CD1c-positive myeloid dendritic cell (primary cell): Measurements from ENCODE around the gene MXI1.

ENCODE experiments used
- DNase-seq: peaks from one replicate; pipeline ENCODE4 v3.0.0-alpha.2; 2016; ENCODE audit errors: extremely low spot score

MXI1 gene

GRCh38 chr10:110274647-110275046 is 67.2 kb downstream of the MXI1 start:
- no peak for DNase-seq

- DNase-seq, result no peak
Observed at GRCh38 chr10:110275128-110275729, 67.8 kb downstream of the MXI1 start.

GRCh38 chr10:110276603-110277002 is 69.2 kb downstream of the MXI1 start:
- no peak for DNase-seq

GRCh38 chr10:110277591-110277990 is 70.2 kb downstream of the MXI1 start:
- DNase-seq, result no peak

- DNase-seq, result no peak
Observed at GRCh38 chr10:110278562-110279406, 71.4 kb downstream of the MXI1 start.

- peak; percentile 85 for DNase-seq
Observed at GRCh38 chr10:110279407-110279986, 72.1 kb downstream of the MXI1 start.

GRCh38 chr10:110284262-110284661 is 76.9 kb downstream of the MXI1 start:
- DNase-seq, result no peak

GRCh38 chr10:110285501-110285900 is 78.1 kb downstream of the MXI1 start:
- DNase-seq, result no peak

GRCh38 chr10:110286841-110287240 is 79.4 kb downstream of the MXI1 start:
- DNase-seq, result no peak

GRCh38 chr10:110296966-110297365 is 89.6 kb downstream of the MXI1 start:
- no peak for DNase-seq

GRCh38 chr10:110300486-110300986 is 93.1 kb downstream of the MXI1 start:
- no peak for DNase-seq

- no peak for DNase-seq
Observed at GRCh38 chr10:110303681-110304080, 96.3 kb downstream of the MXI1 start.

- DNase-seq, result peak; percentile 43
Observed at GRCh38 chr10:110304394-110304779, 97.0 kb downstream of the MXI1 start.

- peak; percentile 99 for DNase-seq
Observed at GRCh38 chr10:110304780-110305421, 97.5 kb downstream of the MXI1 start, which contains the start of gene SMNDC1. TSS of gene SMNDC1 (minus strand) at chr10:110304920. CDS start at chr10:110303587, 1,333 bp downstream.

GRCh38 chr10:110305767-110306451 is 98.5 kb downstream of the MXI1 start:
- DNase-seq, result peak; percentile 88

GRCh38 chr10:110306452-110306768 is 99.0 kb downstream of the MXI1 start:
- DNase-seq, result no peak

GRCh38 chr10:110307805-110308204 is 100.4 kb downstream of the MXI1 start:
- DNase-seq, result no peak

GRCh38 chr10:110310741-110311140 is 103.3 kb downstream of the MXI1 start:
- peak; percentile 9 for DNase-seq

GRCh38 chr10:110311357-110311949 is 104.0 kb downstream of the MXI1 start:
- DNase-seq, result peak; percentile 73

- DNase-seq, result no peak
Observed at GRCh38 chr10:110312206-110312605, 104.8 kb downstream of the MXI1 start.

- no peak for DNase-seq
Observed at GRCh38 chr10:110313674-110314073, 106.3 kb downstream of the MXI1 start.
